Suprapubic skin (tissue), 3 donors: ENCODE measurements around the gene C1D.

Experiments used
- POLR2A ChIP-seq, 2 donors: fragments of 450-650 bp; IDR thresholded peaks; one replicate each; pipeline ENCODE4 v1.6.1; 2017; ENCODE audit warnings: antibody characterized with exemption in 2 of 2, mild to moderate bottlenecking in 2 of 2, moderate library complexity in 2 of 2
- TF ChIP-seq, protein P1 (sequence below), 2 donors: fragments of 200-600 bp in 1 of 2; fragments of 450-650 bp in 1 of 2; sonication (generic) in 1 of 2; IDR thresholded peaks; one replicate each; pipeline ENCODE4 v1.5.1; 2016 to 2019; ENCODE audit warnings: antibody characterized with exemption in 2 of 2, mild to moderate bottlenecking in 1 of 2, moderate library complexity in 1 of 2

DNA sequence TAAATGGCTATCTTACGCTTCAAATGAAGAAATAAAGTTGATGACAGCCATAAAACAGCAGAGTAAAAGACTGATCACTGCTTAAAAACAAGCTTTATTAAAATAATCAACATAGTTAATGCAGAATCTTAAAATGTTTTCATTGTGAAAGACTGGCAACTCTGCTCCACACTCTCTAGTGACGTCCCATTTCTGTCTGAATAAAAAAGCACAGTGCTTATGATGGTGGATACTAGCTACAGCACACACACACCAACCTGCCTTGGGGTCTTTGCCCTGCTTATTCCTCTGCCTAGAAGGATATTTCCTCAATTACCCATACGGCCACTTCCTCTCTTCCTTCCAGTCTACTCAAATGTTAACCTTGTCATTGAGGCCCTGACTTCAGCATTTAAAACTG lies 19.1 kb downstream of the C1D start:
- TF ChIP-seq, protein P1, sequence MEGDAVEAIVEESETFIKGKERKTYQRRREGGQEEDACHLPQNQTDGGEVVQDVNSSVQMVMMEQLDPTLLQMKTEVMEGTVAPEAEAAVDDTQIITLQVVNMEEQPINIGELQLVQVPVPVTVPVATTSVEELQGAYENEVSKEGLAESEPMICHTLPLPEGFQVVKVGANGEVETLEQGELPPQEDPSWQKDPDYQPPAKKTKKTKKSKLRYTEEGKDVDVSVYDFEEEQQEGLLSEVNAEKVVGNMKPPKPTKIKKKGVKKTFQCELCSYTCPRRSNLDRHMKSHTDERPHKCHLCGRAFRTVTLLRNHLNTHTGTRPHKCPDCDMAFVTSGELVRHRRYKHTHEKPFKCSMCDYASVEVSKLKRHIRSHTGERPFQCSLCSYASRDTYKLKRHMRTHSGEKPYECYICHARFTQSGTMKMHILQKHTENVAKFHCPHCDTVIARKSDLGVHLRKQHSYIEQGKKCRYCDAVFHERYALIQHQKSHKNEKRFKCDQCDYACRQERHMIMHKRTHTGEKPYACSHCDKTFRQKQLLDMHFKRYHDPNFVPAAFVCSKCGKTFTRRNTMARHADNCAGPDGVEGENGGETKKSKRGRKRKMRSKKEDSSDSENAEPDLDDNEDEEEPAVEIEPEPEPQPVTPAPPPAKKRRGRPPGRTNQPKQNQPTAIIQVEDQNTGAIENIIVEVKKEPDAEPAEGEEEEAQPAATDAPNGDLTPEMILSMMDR (IDR thresholded peaks at IDR 0.05), result no peak
- no peak for TF ChIP-seq POLR2A (IDR thresholded peaks at IDR 0.05)
